Measurements from ENCODE around the gene FAM124A.

Gene FAM124A

GRCh38 chr13:51260154-51260553 is 38.0 kb downstream of the FAM124A start:
- DNase-seq (ENCODE audit: extremely low read depth, low read depth), result no peak
- TF ChIP-seq CTCF (IDR thresholded peaks at IDR 0.05; ENCODE audit: low read depth, low read length, missing control alignments), result no peak
- no peak overlapping the region for H3K4me3 ChIP-seq (replicated peaks; ENCODE audit: low read depth, low read length)

GRCh38 chr13:51261610-51262249 is 39.5 kb downstream of the FAM124A start:
- DNase-seq (ENCODE audit: extremely low read depth, low read depth), result no peak
- no peak overlapping the region for H3K4me3 ChIP-seq (replicated peaks; ENCODE audit: low read depth, low read length)
- TF ChIP-seq CTCF (IDR thresholded peaks at IDR 0.05; ENCODE audit: low read depth, low read length, missing control alignments), result no peak

- no peak for DNase-seq (ENCODE audit: extremely low read depth, low read depth)
- TF ChIP-seq CTCF (IDR thresholded peaks at IDR 0.05; ENCODE audit: low read depth, low read length, missing control alignments), result no peak
- H3K4me3 ChIP-seq (replicated peaks; ENCODE audit: low read depth, low read length), result no peak overlapping the region
Measured at GRCh38 chr13:51262501-51263211, 40.5 kb downstream of the FAM124A start.

- no peak for DNase-seq (ENCODE audit: extremely low read depth, low read depth)
- no peak for TF ChIP-seq CTCF (IDR thresholded peaks at IDR 0.05; ENCODE audit: low read depth, low read length, missing control alignments)
Measured at GRCh38 chr13:51266642-51267041, 44.4 kb downstream of the FAM124A start.

GRCh38 chr13:51267622-51268021 is 45.4 kb downstream of the FAM124A start:
- H3K4me3 ChIP-seq (replicated peaks; ENCODE audit: low read depth, low read length), result no peak overlapping the region
- TF ChIP-seq CTCF (IDR thresholded peaks at IDR 0.05; ENCODE audit: low read depth, low read length, missing control alignments), result no peak
- DNase-seq (ENCODE audit: extremely low read depth, low read depth), result no peak

More at GRCh38 chr13:51266642-51267041, 44.4 kb downstream of the FAM124A start:
- H3K4me3 ChIP-seq (replicated peaks; ENCODE audit: low read depth, low read length), result no peak overlapping the region

- H3K4me3 ChIP-seq (replicated peaks; ENCODE audit: low read depth, low read length), result no peak overlapping the region
- no peak for TF ChIP-seq CTCF (IDR thresholded peaks at IDR 0.05; ENCODE audit: low read depth, low read length, missing control alignments)
- peak; percentile 15 for DNase-seq (ENCODE audit: extremely low read depth, low read depth)
Measured at GRCh38 chr13:51269039-51269438, 46.8 kb downstream of the FAM124A start.

All from HFF-Myc (cell line).